Measurements from ENCODE around the gene PPM1M. TPM values are rescaled to one million over a fixed set of nuclear protein-coding genes. Genes with fewer than 3 reads are reported as not detected.

The PPM1M gene
- total RNA-seq, 4 donors from 2014 or later: 13.0 to 44.7 (median 35.3) TPM

- TF ChIP-seq, protein P1, sequence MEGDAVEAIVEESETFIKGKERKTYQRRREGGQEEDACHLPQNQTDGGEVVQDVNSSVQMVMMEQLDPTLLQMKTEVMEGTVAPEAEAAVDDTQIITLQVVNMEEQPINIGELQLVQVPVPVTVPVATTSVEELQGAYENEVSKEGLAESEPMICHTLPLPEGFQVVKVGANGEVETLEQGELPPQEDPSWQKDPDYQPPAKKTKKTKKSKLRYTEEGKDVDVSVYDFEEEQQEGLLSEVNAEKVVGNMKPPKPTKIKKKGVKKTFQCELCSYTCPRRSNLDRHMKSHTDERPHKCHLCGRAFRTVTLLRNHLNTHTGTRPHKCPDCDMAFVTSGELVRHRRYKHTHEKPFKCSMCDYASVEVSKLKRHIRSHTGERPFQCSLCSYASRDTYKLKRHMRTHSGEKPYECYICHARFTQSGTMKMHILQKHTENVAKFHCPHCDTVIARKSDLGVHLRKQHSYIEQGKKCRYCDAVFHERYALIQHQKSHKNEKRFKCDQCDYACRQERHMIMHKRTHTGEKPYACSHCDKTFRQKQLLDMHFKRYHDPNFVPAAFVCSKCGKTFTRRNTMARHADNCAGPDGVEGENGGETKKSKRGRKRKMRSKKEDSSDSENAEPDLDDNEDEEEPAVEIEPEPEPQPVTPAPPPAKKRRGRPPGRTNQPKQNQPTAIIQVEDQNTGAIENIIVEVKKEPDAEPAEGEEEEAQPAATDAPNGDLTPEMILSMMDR (IDR thresholded peaks at IDR 0.05; ENCODE audit: low read depth): no peak
Measured at GRCh38 chr3:52232279-52233107, 13.1 kb upstream of the PPM1M start.

- TF ChIP-seq, protein P1 (IDR thresholded peaks at IDR 0.05; ENCODE audit: low read depth): no peak
Measured at GRCh38 chr3:52233108-52233591, 12.4 kb upstream of the PPM1M start.

- TF ChIP-seq, protein P1 (IDR thresholded peaks at IDR 0.05; ENCODE audit: low read depth): no peak
Measured at GRCh38 chr3:52233968-52234367, 11.6 kb upstream of the PPM1M start.

- TF ChIP-seq, protein P1 (IDR thresholded peaks at IDR 0.05; ENCODE audit: low read depth): no peak
Measured at GRCh38 chr3:52234516-52235447, 10.8 kb upstream of the PPM1M start.

DNA sequence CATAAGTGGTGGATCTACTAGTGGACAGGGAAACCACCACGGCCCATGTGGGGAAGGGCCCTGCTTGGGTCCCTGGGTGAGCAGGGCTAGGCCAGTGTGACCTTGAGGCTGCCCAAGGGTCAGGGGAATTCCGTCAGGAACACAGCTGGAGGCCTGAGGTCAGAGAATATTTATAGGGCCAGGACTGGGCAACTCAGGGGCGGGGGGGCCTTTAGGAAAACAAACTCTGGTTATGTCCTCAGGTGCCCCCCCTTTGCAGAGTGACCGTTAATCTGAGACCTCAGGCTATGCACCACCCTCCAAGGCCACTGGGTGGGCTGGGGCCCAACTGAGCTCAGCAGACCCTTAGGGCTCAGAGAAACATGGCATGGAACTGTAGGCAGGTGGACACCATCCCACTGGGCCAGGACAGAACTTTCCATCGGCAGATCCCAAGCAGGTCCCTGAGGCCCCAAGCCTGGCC is 9.1 kb upstream of the PPM1M start:
- TF ChIP-seq, protein P1 (IDR thresholded peaks at IDR 0.05; ENCODE audit: low read depth): no peak

DNA sequence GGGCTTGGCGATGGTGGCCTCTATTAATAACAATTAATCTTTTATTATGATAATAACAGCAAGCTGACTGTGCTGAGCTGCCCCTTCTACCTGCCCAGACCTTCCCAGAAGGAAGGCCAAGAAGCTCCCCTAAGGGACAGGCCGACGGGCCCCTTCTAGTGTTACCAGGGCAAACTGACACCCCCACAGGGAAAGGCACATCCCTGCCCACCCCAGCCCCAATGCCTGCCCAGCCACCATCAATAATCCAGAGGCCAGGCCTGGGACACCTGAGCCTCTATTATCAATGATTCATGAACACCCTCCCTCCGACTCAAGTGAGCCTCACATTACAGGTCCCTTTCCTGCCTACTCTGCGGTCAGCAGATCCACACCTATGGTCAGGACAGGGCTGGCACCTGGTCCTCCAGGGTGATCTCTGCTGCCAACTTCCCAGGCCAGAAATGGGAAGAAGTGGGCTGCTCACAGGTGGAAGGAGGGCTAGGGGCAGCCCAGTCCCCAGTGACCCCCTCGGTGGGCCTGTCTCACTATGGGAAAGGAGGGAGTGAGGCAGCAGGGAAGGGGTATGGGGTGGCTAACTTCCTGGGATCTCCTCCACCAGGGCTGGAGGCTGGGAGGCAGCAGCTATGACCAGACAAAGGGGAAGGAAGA is 8.4 kb upstream of the PPM1M start:
- TF ChIP-seq, protein P1 (IDR thresholded peaks at IDR 0.05; ENCODE audit: low read depth): no peak
